CD4-positive, alpha-beta T cell (primary cell): ENCODE data around the gene DENND6B. TPM values are rescaled to one million over a fixed set of nuclear protein-coding genes. Genes with fewer than 3 reads are reported as not detected.

Experiments used
- ATAC-seq: fragments of 200-7000 bp; cut with Tn5 transposase; one replicate; pipeline ENCODE4 v1.10.0; 2022; ENCODE audit warnings: mild to moderate bottlenecking; ENCODE audit not compliant: poor library complexity
- CTCF ChIA-PET: fragments of 350-600 bp; sonication (Branson Sonifier 250); formaldehyde crosslinking; loops from one replicate; lab custom pipeline; 2021; ENCODE audit warnings: antibody characterized with exemption, inconsistent platforms; lab: Charles Lee
- POLR2A ChIA-PET: fragments of 350-600 bp; sonication (Branson Sonifier 250); formaldehyde crosslinking; loops from one replicate; lab custom pipeline; 2021; ENCODE audit warnings: antibody characterized with exemption, inconsistent platforms; lab: Charles Lee
- DNase-seq, 14 experiments: peaks; one replicate each; pipeline ENCODE4 v3.0.0-alpha.2; 2013 to 2020; ENCODE audit warnings: mixed read lengths in 2 of 14
- H3K27ac ChIP-seq, 2 donors: one replicate each; pipeline versions ENCODE4 v1.5.1 to v1.7.0; 2013; ENCODE audit warnings: low read length in 2 of 2, low read depth in 1 of 2, mild to moderate bottlenecking in 1 of 2
- H3K27me3 ChIP-seq, 2 experiments: 1 replicate in 1 of 2; 2 replicates in 1 of 2; pipeline versions ENCODE4 v1.6.1 to v1.7.0; 2013; ENCODE audit warnings: low read length in 2 of 2, control low read depth in 1 of 2, mild to moderate bottlenecking in 1 of 2, moderate library complexity in 1 of 2; ENCODE audit not compliant: insufficient read depth in 2 of 2, control insufficient read depth in 1 of 2
- H3K36me3 ChIP-seq: one replicate; pipeline ENCODE4 v1.6.1; 2013; ENCODE audit warnings: low read length, control low read depth; ENCODE audit not compliant: insufficient read depth
- H3K4me1 ChIP-seq: one replicate; pipeline ENCODE4 v1.6.1; 2013; ENCODE audit warnings: low read length, control low read depth; ENCODE audit not compliant: insufficient read depth
- H3K4me3 ChIP-seq: one replicate; pipeline ENCODE4 v1.5.1; 2013; ENCODE audit warnings: mild to moderate bottlenecking, low read length, moderate library complexity
- H3K9me3 ChIP-seq, 2 experiments: 1 replicate in 1 of 2; 2 replicates in 1 of 2; pipeline versions ENCODE4 v1.6.1 to v1.7.0; 2013; ENCODE audit warnings: low read length in 2 of 2, mild to moderate bottlenecking in 2 of 2, control low read depth in 1 of 2, moderate library complexity in 1 of 2; ENCODE audit not compliant: control insufficient read depth in 1 of 2, insufficient read depth in 1 of 2
- H3K27ac Mint-ChIP-seq: one replicate; pipeline ENCODE4 v1.8.0; 2020; ENCODE audit warnings: mixed read lengths
- H3K27me3 Mint-ChIP-seq: one replicate; pipeline ENCODE4 v1.8.0; 2021; ENCODE audit warnings: mixed read lengths
- H3K36me3 Mint-ChIP-seq: one replicate; pipeline ENCODE4 v1.8.0; 2021; ENCODE audit warnings: low read depth, mixed read lengths
- H3K4me1 Mint-ChIP-seq: one replicate; pipeline ENCODE4 v1.8.0; 2021; ENCODE audit warnings: low read depth, mixed read lengths
- H3K4me3 Mint-ChIP-seq: one replicate; pipeline ENCODE4 v1.8.0; 2020; ENCODE audit warnings: mild to moderate bottlenecking, mixed read lengths
- H3K9me3 Mint-ChIP-seq: one replicate; pipeline ENCODE4 v1.8.0; 2020; ENCODE audit warnings: mixed read lengths
- CTCF ChIP-seq: fragments of 200-600 bp; IDR thresholded peaks from one replicate; pipeline ENCODE4 v1.8.0; 2022; ENCODE audit warnings: antibody characterized with exemption, mild to moderate bottlenecking
- intact Hi-C, 2 experiments: fragments of 100-400 bp; cut with DNase I in 1 of 2; cut with micrococcal nuclease in 1 of 2; formaldehyde crosslinking; loops; one replicate each; pipeline versions ENCODE4 v1.15.1 to v1.9.0; 2023 to 2025; cut with DNase I, micrococcal nuclease
- total RNA-seq, 174 experiments: library from RNA in 2 of 174; stranded (reverse) in 2 of 174; gene quantifications; one replicate each; pipeline ENCODE4 v1.2.3 and lab custom pipeline; 2021 to 2026

The DENND6B gene
- total RNA-seq, 2 experiments from 2014 or later: 1.8 to 1.9 TPM

GRCh38 chr22:50282361-50283155 lies 44.3 kb downstream of the DENND6B start:
- Mint-ChIP-seq H3K9me3 (no peaks in the 10 kb centered on the region), H3K36me3 (no peaks in the 10 kb centered on the region), H3K27ac (no peak overlapping the region), H3K27me3 (no peaks in the 10 kb centered on the region), H3K4me1 (no peaks in the 10 kb centered on the region), H3K4me3 (no peak overlapping the region)
- Histone ChIP-seq H3K36me3 (no peaks in the 10 kb centered on the region), H3K27me3 (no peaks in the 10 kb centered on the region), H3K9me3 (peaks cover 0 to 5% of the 10 kb centered on the region in 2 experiments), H3K27ac (no peak overlapping the region), H3K4me1 (no peaks in the 10 kb centered on the region), H3K4me3 (no peak overlapping the region)
- CTCF ChIA-PET: no interaction called here
- ATAC-seq (no peak), DNase-seq (no peak)
- intact Hi-C loops: no loop called here
- TF ChIP-seq CTCF: no peak
- POLR2A ChIA-PET: no interaction called here

- no peak overlapping the region for H3K27ac ChIP-seq
- no peaks in the 10 kb centered on the region for H3K4me1 ChIP-seq
- no peak overlapping the region for H3K4me3 Mint-ChIP-seq
- intact Hi-C loops: no loop called here
- no peak overlapping the region for H3K27ac Mint-ChIP-seq
- no peak overlapping the region for H3K4me3 ChIP-seq
- H3K36me3 ChIP-seq: no peaks in the 10 kb centered on the region
- no peaks in the 10 kb centered on the region for H3K9me3 Mint-ChIP-seq
- H3K9me3 ChIP-seq: peaks cover 0 to 5% of the 10 kb centered on the region in 2 experiments
- no peak for ATAC-seq
- DNase-seq: no peak
- H3K27me3 ChIP-seq: no peaks in the 10 kb centered on the region
- CTCF ChIA-PET: no interaction called here
- TF ChIP-seq CTCF: no peak
- no peaks in the 10 kb centered on the region for H3K27me3 Mint-ChIP-seq
- H3K4me1 Mint-ChIP-seq: no peaks in the 10 kb centered on the region
- POLR2A ChIA-PET: no interaction called here
- H3K36me3 Mint-ChIP-seq: no peaks in the 10 kb centered on the region
Measured at GRCh38 chr22:50281957-50282356, 44.9 kb downstream of the DENND6B start.

GRCh38 chr22:50281384-50281760 lies 45.4 kb downstream of the DENND6B start:
- Histone ChIP-seq H3K9me3 (peaks cover 0 to 9% of the 10 kb centered on the region in 2 experiments), H3K36me3 (no peaks in the 10 kb centered on the region), H3K4me1 (no peaks in the 10 kb centered on the region), H3K4me3 (no peak overlapping the region), H3K27me3 (no peaks in the 10 kb centered on the region), H3K27ac (no peak overlapping the region)
- Mint-ChIP-seq H3K9me3 (no peaks in the 10 kb centered on the region), H3K27ac (no peak overlapping the region), H3K27me3 (no peaks in the 10 kb centered on the region), H3K36me3 (no peaks in the 10 kb centered on the region), H3K4me3 (no peak overlapping the region), H3K4me1 (no peaks in the 10 kb centered on the region)
- CTCF ChIA-PET: no interaction called here
- POLR2A ChIA-PET: no interaction called here
- intact Hi-C loops: no loop called here
- no peak for DNase-seq
- ATAC-seq: no peak
- TF ChIP-seq CTCF: no peak
